ENCODE results near the gene GAS2. TPM values are rescaled to one million over a fixed set of nuclear protein-coding genes. Genes with fewer than 3 reads are reported as not detected.

The GAS2 gene
- total RNA-seq, 1 experiment from 2014 or later, result 2.8 TPM

DNA sequence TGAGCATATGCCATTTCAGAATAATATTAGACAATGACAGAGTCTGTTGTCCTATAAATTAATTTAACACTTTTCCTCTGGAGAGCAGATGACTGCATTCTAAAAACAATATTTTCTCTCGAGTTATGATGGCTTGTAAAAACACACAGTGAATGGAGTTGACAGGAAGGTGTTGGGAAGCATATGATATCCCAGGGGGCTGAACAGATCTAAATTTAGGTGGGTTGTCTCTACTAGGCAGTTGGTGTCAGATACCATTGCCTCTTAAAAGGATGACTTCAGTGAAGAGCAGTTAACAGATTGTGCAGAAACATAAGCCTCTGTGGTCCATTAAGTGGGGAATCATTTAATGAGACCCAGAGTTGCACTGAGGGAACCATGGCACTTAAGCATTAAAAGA, 132.5 kb downstream of the GAS2 start:
- ChIA-PET CTCF (no interaction called here), POLR2A (ENCODE audit: unreplicated experiment) (no interaction called here)
- TF ChIP-seq EZH2 (IDR thresholded peaks at IDR 0.05; ENCODE audit: low read depth), result no peak
- no peak for TF ChIP-seq CTCF (conservative IDR thresholded peaks at IDR 0.05)
- no peaks in the 10 kb centered on the region for H3F3A ChIP-seq (ENCODE audit: insufficient read depth, low read depth)
- no TSS peak for BruUV-seq (replicated peaks)
- H3K9me3 ChIP-seq (ENCODE audit: insufficient read depth, low read depth), result no peaks in the 10 kb centered on the region
- intact Hi-C loops (cut with micrococcal nuclease; ENCODE audit: unreplicated experiment), result no loop called here
- H3K4me2 ChIP-seq, result no peak overlapping the region
- H3K79me2 ChIP-seq (ENCODE audit: low read depth), result no peaks in the 10 kb centered on the region
- no peak overlapping the region for H3K4me3 ChIP-seq
- no peak overlapping the region for H3K27ac ChIP-seq
- no peaks in the 10 kb centered on the region for H3K27me3 ChIP-seq (ENCODE audit: insufficient read depth, low read depth)
- DNase-seq, result no peak
- H3K36me3 ChIP-seq (ENCODE audit: low read depth), result no peaks in the 10 kb centered on the region
- H3K4me1 ChIP-seq (replicated peaks; ENCODE audit: insufficient read depth), result no peaks in the 10 kb centered on the region
- H4K20me1 ChIP-seq (ENCODE audit: insufficient read depth), result no peaks in the 10 kb centered on the region
- no peak overlapping the region; the same call in 1 of the 2 replicates for H2AFZ ChIP-seq
- H3K9me2 ChIP-seq (ENCODE audit: insufficient read depth), result no peaks in the 10 kb centered on the region

DNA sequence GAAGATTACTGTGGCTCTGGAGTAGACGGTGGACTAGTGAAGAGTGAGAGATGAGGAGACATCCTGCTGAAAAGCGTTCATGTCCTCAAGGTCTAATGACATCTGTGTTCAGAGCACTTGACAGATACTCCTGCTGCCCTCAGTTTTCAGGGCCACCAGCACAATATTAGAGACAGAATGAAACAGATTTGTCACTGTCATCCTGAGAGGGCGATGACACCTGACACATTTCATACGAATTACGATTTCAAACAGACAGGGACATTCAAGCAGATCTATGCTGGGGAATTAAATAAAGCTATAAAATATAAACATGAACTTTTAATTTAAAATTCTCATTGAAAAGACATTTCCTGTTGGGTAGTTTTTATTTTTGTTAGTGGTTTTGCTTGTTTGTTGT, 134.1 kb downstream of the GAS2 start:
- Histone ChIP-seq H3F3A (ENCODE audit: insufficient read depth, low read depth) (no peaks in the 10 kb centered on the region), H3K9me3 (ENCODE audit: insufficient read depth, low read depth) (no peaks in the 10 kb centered on the region), H3K4me1 (replicated peaks; ENCODE audit: insufficient read depth) (no peaks in the 10 kb centered on the region), H3K27me3 (ENCODE audit: insufficient read depth, low read depth) (no peaks in the 10 kb centered on the region), H3K27ac (no peak overlapping the region), H3K36me3 (ENCODE audit: low read depth) (no peaks in the 10 kb centered on the region), H4K20me1 (ENCODE audit: insufficient read depth) (no peaks in the 10 kb centered on the region), H3K4me2 (no peak overlapping the region), H2AFZ (no peak overlapping the region), H3K9me2 (ENCODE audit: insufficient read depth) (no peaks in the 10 kb centered on the region), H3K4me3 (no peak overlapping the region), H3K79me2 (ENCODE audit: low read depth) (no peaks in the 10 kb centered on the region)
- ChIA-PET CTCF (no interaction called here), POLR2A (ENCODE audit: unreplicated experiment) (no interaction called here)
- no peak for DNase-seq
- BruUV-seq (replicated peaks), result no TSS peak
- intact Hi-C loops (cut with micrococcal nuclease; ENCODE audit: unreplicated experiment), result no loop called here
- TF ChIP-seq EZH2 (IDR thresholded peaks at IDR 0.05; ENCODE audit: low read depth) (no peak), CTCF (conservative IDR thresholded peaks at IDR 0.05) (no peak)

DNA sequence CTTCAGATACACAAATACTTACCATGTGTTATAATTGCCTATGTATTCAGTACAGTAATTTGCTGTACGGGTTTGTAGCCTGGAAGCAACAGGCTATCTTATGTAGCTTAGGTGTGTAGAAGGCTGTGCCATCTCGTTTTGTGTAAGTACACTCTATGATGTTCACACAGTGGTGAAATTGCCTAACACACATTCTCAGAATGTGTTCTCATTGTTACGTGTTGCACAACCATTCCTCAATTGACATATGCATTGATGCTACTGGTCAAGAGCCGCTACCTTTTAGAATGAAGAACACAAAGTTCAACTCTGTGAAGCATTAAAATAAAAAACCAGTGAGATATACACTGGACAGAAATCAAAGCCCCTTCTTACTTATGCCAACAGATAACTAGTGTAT, 136.4 kb downstream of the GAS2 start:
- H3K79me2 ChIP-seq (ENCODE audit: low read depth), result no peaks in the 10 kb centered on the region
- POLR2A ChIA-PET (ENCODE audit: unreplicated experiment), result no interaction called here
- TF ChIP-seq CTCF (conservative IDR thresholded peaks at IDR 0.05) (no peak), EZH2 (IDR thresholded peaks at IDR 0.05; ENCODE audit: low read depth) (no peak)
- no peaks in the 10 kb centered on the region for H3F3A ChIP-seq (ENCODE audit: insufficient read depth, low read depth)
- H3K9me3 ChIP-seq (ENCODE audit: insufficient read depth, low read depth), result no peaks in the 10 kb centered on the region
- DNase-seq, result no peak
- no TSS peak for BruUV-seq (replicated peaks)
- H3K9me2 ChIP-seq (ENCODE audit: insufficient read depth), result no peaks in the 10 kb centered on the region
- H3K27me3 ChIP-seq (ENCODE audit: insufficient read depth, low read depth), result no peaks in the 10 kb centered on the region
- H2AFZ ChIP-seq, result no peak overlapping the region
- no peak overlapping the region for H3K27ac ChIP-seq
- intact Hi-C loops (cut with micrococcal nuclease; ENCODE audit: unreplicated experiment), result no loop called here
- no peaks in the 10 kb centered on the region for H3K4me1 ChIP-seq (replicated peaks; ENCODE audit: insufficient read depth)
- H3K36me3 ChIP-seq (ENCODE audit: low read depth), result no peaks in the 10 kb centered on the region
- H3K4me3 ChIP-seq, result no peak overlapping the region
- H3K4me2 ChIP-seq, result no peak overlapping the region
- CTCF ChIA-PET, result no interaction called here
- no peaks in the 10 kb centered on the region for H4K20me1 ChIP-seq (ENCODE audit: insufficient read depth)

All from PC-9 (cell line).